ENCODE results near the gene PLA2G4F. TPM values are rescaled to one million over a fixed set of nuclear protein-coding genes. Genes with fewer than 3 reads are reported as not detected.

Gene PLA2G4F
- total and polyA plus RNA-seq, 10 of the 15 experiments (the other 5 are each of a cell fraction or from before 2014, with no cell fraction given), result not detected

- Histone ChIP-seq H3K79me2 (ENCODE audit: control insufficient read depth, insufficient read depth, low read length) (no peaks in the 10 kb centered on the region), H3K4me3 (no peak overlapping the region), H2AFZ (ENCODE audit: control insufficient read depth, low read depth, low read length) (no peak overlapping the region), H3K4me2 (ENCODE audit: control insufficient read depth, insufficient read depth) (no peak overlapping the region), H3K27ac (ENCODE audit: control insufficient read depth, insufficient read depth) (no peak overlapping the region), H3K9me3 (replicated peaks; ENCODE audit: control insufficient read depth, insufficient read depth, low read length) (no peaks in the 10 kb centered on the region), H3K9ac (ENCODE audit: control insufficient read depth, insufficient read depth, low read length) (no peak overlapping the region), H3K36me3 (ENCODE audit: control insufficient read depth in 2 of 2, insufficient read depth in 2 of 2, low read length in 1 of 2) (no peaks in the 10 kb centered on the region), H3K4me1 (ENCODE audit: control insufficient read depth, insufficient read depth, low read length) (no peaks in the 10 kb centered on the region), H4K20me1 (ENCODE audit: control insufficient read depth, insufficient read depth) (no peaks in the 10 kb centered on the region), H3K27me3 (replicated peaks in 1 of 2; ENCODE audit: control insufficient read depth in 2 of 2, insufficient read depth in 2 of 2, low read length in 1 of 2) (no peaks in the 10 kb centered on the region)
- POLR2A ChIA-PET, result no interaction called here
- DNase-seq (ENCODE audit: low read depth, low spot score) (no peak), ATAC-seq (no peak), FAIRE-seq (no peak)
- SMC1A ChIA-PET (ENCODE audit: uncharacterized antibody, unreplicated experiment), result no interaction called here
- RAD21 ChIA-PET (ENCODE audit: unreplicated experiment), result no interaction called here
- 69% methylated on average over 14 of the region's 14 CpGs for WGBS (ENCODE audit: insufficient coverage, insufficient replicate concordance, low lambda C conversion rate, missing lambda C conversion rate)
- BruUV-seq (replicated peaks), result no TSS peak
- intact Hi-C loops (cut with micrococcal nuclease; ENCODE audit: unreplicated experiment), result no loop called here
- CTCF ChIA-PET, result no interaction called here
- in situ Hi-C loops (cut with MboI), result no loop called here
- TF ChIP-seq ZNF687 (IDR thresholded peaks at IDR 0.05), result no peak
- no peak for TF ChIP-seq FOXK2 (IDR thresholded peaks at IDR 0.05)
- TF ChIP-seq SP1 (IDR thresholded peaks at IDR 0.05; ENCODE audit: low read depth, low read length), result no peak
- TF ChIP-seq E2F8 (IDR thresholded peaks at IDR 0.05; ENCODE audit: low read depth, partially characterized antibody), result no peak
- no peak for TF ChIP-seq RUNX3 (IDR thresholded peaks at IDR 0.05; ENCODE audit: low read length)
- TF ChIP-seq RB1 (IDR thresholded peaks at IDR 0.05; ENCODE audit: borderline replicate concordance), result no peak
- no peak for TF ChIP-seq ATF7 (IDR thresholded peaks at IDR 0.05; ENCODE audit: low read depth)
- TF ChIP-seq CHD1 (IDR thresholded peaks at IDR 0.05; ENCODE audit: low read depth, low read length), result no peak
- TF ChIP-seq CBX5 (IDR thresholded peaks at IDR 0.05; ENCODE audit: low read depth), result no peak
- no peak for TF ChIP-seq SUZ12 (IDR thresholded peaks at IDR 0.05; ENCODE audit: unreplicated experiment)
- TF ChIP-seq PRDM15 (CRISPR knock-in tag; IDR thresholded peaks at IDR 0.05), result no peak
Measured at GRCh38 chr15:42152196-42152920, 4.1 kb downstream of the PLA2G4F start.

Data from GM12878 (cell line).